HG02759 (cell line): Measurements from ENCODE around the gene GRIK5.
"Not testable (repeated sequence)": the region's sequence is repeated elsewhere in the genome, so short reads cannot be mapped to it uniquely, and the experiment has no call there.

Source experiments
- ATAC-seq: cut with Tn5 transposase; IDR thresholded peaks from one replicate; pipeline ENCODE4 v1.9.1; 2021; ENCODE audit warnings: mild to moderate bottlenecking, moderate library complexity; ENCODE audit not compliant: unreplicated experiment

Gene GRIK5, protein sequence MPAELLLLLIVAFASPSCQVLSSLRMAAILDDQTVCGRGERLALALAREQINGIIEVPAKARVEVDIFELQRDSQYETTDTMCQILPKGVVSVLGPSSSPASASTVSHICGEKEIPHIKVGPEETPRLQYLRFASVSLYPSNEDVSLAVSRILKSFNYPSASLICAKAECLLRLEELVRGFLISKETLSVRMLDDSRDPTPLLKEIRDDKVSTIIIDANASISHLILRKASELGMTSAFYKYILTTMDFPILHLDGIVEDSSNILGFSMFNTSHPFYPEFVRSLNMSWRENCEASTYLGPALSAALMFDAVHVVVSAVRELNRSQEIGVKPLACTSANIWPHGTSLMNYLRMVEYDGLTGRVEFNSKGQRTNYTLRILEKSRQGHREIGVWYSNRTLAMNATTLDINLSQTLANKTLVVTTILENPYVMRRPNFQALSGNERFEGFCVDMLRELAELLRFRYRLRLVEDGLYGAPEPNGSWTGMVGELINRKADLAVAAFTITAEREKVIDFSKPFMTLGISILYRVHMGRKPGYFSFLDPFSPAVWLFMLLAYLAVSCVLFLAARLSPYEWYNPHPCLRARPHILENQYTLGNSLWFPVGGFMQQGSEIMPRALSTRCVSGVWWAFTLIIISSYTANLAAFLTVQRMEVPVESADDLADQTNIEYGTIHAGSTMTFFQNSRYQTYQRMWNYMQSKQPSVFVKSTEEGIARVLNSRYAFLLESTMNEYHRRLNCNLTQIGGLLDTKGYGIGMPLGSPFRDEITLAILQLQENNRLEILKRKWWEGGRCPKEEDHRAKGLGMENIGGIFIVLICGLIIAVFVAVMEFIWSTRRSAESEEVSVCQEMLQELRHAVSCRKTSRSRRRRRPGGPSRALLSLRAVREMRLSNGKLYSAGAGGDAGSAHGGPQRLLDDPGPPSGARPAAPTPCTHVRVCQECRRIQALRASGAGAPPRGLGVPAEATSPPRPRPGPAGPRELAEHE

DNA sequence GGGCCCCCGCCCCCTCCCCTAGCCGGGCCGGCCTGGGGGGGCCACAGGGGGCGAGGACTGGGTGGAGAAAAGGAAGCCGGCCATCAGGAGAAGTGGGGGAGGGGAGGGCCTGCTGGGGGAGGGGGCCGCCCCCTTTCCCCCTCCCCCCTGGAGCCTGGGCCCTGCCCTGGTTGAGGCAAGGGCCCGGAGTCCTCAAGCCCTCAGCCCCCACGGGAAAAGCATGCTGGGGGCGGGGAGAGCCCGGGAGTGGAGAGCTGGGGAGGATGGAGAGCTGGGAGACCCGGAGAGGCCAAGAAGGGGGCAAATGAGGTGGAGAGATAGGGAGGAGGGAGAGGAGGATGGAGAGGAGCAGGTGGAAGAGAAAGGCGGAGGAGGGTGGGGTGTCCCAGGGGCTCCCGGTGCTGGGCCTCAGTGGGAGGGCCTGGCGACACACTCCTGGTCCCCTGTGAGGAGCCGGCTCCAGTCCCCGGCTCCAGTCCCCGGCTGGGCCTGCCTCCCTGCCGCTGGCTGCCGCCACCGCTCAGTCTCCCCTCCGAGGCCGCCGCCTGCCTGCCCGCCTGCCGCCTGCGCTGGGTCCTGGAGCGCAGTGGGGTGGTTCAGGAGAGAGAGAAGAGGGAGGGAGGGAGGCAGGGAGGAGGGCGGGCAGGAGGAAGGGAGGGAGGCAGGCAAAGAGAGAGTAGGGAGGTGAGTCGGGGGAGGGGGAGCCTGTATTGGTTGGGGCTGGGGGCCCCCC lies at the start of gene GRIK5:
Gene GRIK5, minus strand, starts transcription at position 588 of the 733 bp plus-strand sequence. CDS start 4,436 bp downstream, outside the sequence.
- ATAC-seq = no peak

DNA sequence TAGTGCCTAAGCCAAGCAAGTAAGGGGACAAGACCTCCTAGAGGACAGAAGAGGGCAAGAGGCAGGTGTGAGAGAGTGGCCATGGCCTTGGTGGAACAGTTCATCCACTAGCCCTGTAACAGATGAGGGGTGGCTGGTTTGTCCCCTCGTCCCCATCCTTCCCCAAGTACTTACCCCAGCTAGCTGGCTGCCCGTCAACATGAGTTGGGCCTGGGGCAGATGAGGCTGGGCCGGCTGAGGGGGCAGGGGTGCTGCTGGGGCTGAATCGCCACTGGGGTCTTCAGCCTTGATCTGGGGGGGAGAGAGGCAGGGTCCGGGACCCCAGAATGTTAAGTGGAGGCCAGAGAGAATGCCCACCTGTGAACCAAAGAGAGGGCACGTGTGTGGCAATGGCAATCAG lies 47.1 kb upstream of the GRIK5 start:
- ATAC-seq = no peak

- ATAC-seq = no peak
These were observed 46.5 kb upstream of the GRIK5 start for GRCh38 chr19:42116308-42117075.

DNA sequence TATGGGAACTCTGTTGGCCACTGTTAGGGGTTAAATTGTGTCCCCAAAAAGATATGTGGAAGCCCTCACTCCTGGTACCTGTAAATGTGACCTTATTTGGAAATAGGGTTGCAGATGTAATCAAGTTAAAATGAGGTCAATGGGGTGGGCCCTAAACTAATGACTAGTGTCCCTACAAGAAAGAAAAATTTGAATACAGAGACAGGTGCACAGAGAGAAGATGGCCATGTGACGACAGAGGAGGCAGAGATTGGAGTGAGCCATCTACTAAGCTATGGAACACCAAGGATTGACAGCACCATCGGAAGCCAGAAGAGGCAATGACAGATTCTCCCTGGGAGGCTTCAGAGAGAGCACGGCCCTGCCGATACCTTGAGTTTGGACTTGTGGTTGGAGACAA lies 45.7 kb upstream of the GRIK5 start:
- ATAC-seq = no peak

DNA sequence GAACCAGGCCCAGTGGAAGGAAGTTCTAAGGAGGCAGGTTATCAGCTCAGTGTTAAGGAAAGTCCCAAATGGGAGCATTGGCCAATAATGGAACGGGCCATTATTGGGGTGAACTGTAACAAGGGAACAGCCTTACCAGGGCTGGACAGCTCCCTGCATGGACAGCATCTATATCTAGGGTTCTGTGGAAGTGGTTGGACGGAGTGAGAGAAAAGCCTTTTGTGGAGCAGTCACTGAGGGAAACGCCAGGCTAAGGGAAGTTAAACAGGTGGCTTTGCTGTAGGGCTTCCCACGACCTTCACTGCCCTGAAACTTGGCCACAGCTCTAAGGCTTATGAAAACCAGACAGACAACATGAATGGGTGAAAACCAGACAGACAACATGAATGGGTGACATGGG lies 45.2 kb upstream of the GRIK5 start:
- no peak for ATAC-seq

DNA sequence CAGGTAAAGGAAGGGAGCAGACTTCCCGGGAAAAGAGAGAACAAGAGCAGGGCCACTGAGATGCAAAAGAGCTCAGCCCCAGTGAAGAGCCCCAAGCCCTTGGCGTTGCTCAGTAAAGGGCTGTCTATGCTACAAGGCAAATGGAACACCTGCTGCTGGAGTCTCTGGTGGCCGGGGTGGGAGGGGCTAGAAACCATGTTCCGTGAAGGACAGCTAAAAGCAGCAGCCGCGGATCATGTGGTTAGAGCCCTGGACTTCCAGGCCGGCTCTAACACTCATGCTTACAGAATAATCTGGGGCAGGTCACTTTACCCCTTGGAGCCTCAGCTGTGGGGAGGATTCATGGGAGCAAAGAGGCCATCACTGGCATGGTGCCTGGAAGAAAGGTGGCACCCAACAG lies 44.4 kb upstream of the GRIK5 start:
- peak; percentile 75 for ATAC-seq

GRCh38 chr19:42113641-42114348 lies 43.8 kb upstream of the GRIK5 start:
- ATAC-seq = peak; percentile 68

GRCh38 chr19:42111811-42112210 lies 41.8 kb upstream of the GRIK5 start:
- ATAC-seq = no peak

DNA sequence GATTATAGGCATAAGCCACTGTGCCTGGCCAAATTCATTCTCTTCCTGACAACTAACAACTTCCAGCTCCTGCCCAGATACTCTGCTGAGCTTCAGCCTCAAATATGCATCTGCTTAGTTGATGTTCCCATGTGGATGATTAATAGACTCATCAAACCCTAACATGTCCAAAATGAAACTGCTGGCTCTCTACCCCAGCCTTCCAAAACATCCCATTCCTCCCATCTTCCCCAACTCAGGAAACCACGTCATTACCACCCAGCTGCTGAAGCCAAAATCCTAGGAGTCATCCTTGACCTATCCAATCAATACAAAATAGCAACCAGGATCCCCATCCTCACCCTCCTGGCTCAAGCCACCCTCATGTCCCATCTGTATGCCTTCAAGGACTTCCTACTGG lies 41.4 kb upstream of the GRIK5 start:
- no peak for ATAC-seq

- ATAC-seq = no peak
These were observed 40.7 kb upstream of the GRIK5 start for GRCh38 chr19:42110658-42111057.

DNA sequence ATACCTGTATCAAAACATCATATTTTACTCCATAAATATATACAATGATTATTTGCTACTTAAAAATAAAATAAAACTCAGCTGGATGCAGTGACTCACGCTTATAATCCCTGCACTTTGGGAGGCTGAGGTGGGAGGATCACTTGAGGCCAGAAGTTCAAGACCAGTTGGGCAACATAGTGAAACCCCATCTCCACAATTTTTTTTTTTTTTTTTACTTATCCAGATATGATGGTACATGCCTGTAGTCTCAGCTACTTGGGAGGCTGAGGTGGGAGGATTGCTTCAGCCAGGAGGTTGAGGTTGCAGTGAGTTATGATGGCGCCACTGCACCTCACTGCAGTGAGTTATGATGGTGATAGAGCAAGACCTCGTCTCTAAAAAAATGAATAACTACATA lies 39.9 kb upstream of the GRIK5 start:
- no peak for ATAC-seq

DNA sequence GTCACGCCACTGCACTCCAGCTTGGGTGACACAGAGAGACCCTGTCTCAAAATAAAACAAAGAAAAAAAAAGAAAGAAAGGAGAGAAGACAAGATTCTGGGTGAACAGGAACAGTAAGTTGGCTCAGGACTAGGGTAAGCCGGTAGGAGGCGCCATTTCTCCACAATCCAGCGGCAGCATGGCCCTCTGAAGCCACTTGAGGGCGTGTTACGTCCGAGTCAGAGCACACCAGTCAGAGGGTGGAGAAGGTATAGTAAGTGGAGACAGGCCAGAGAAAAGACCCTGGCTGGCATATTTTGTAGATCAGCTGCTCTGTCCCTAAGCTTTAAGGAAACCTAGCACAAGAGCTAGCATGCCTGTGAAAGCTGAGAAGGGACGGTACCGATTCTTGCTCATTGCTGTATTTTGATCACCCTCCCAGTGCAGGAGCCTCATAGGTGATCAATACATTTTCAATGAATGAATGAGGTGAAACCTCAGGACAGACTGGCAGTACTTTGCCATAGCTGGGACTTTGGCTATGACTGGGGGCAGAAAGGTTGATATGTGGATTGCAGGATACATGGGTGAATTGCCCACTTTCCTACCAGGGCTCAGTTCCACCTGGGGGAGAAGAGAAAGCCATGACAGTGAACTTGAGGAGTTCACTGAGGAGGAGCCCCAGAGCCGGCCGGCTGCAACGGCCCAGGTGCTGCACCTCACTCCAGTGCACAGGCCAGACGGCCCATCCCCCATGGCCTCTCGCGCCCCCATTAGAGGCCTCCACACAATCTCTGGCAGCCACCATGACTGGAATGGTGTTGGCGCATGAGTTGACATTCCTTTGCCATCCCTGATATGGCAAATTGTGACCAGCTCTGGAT lies 38.8 kb upstream of the GRIK5 start:
- ATAC-seq = peak; percentile 81

DNA sequence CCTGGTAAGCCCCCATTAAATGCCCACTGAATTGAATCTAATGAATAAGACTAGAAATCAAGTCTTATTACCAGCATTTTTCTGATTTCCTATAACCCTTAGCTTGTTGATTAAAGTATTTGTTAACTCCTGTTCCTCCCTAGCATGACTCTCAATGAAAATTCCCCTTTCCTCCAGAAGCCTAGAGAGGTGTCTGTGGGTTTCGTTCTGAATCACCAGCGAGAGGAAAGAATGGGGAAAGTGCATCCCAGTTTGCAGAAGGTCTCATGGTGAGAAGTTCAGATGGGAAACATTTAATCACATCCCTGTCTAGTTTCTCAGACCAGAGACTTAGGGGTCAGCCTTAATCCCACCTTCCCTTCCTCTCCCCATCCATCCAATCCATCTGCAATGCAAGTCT lies 35.4 kb upstream of the GRIK5 start:
- ATAC-seq = no peak

- ATAC-seq = no peak
These were observed 32.9 kb upstream of the GRIK5 start for GRCh38 chr19:42102877-42103276.

- ATAC-seq = not testable (repeated sequence)
These were observed 30.2 kb upstream of the GRIK5 start for GRCh38 chr19:42100241-42100640.

GRCh38 chr19:42099336-42099925 lies 29.4 kb upstream of the GRIK5 start:
- ATAC-seq = no peak

DNA sequence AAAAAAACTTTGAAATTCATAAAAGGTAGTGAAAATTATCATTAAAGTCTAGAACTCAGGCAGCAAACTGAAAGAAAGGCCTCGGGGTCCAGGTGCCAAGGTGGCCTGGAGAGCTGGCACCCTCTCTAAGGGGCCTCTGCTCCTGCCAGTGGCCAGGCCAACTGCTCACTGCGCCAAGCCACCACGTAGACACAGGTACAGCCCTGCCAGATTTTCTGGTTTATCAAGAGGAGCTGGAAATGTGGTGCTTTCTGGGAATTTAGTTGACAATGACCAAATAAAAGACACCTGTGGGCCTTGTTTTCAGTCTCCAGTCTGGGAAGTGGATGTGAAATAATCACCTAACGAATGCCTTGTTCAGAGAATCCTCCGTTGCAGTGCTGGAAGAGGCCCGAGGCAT lies 28.8 kb upstream of the GRIK5 start:
- no peak for ATAC-seq

- no peak for ATAC-seq
These were observed 27.5 kb upstream of the GRIK5 start for GRCh38 chr19:42097461-42097860.
